ENCODE data around the gene DCLK2.

GRCh38 chr4:150215601-150216000 lies 137.4 kb downstream of the DCLK2 start:
- TF ChIP-seq CTCF (IDR thresholded peaks at IDR 0.05; ENCODE audit: poor library complexity, severe bottlenecking) (no peak), POLR2AphosphoS5 (IDR thresholded peaks at IDR 0.05) (no peak), RAD21 (conservative IDR thresholded peaks at IDR 0.05) (no peak), EP300 (conservative IDR thresholded peaks at IDR 0.05; ENCODE audit: poor library complexity, severe bottlenecking) (no peak)
